Measurements from ENCODE around the gene CADPS.

The CADPS gene

DNA sequence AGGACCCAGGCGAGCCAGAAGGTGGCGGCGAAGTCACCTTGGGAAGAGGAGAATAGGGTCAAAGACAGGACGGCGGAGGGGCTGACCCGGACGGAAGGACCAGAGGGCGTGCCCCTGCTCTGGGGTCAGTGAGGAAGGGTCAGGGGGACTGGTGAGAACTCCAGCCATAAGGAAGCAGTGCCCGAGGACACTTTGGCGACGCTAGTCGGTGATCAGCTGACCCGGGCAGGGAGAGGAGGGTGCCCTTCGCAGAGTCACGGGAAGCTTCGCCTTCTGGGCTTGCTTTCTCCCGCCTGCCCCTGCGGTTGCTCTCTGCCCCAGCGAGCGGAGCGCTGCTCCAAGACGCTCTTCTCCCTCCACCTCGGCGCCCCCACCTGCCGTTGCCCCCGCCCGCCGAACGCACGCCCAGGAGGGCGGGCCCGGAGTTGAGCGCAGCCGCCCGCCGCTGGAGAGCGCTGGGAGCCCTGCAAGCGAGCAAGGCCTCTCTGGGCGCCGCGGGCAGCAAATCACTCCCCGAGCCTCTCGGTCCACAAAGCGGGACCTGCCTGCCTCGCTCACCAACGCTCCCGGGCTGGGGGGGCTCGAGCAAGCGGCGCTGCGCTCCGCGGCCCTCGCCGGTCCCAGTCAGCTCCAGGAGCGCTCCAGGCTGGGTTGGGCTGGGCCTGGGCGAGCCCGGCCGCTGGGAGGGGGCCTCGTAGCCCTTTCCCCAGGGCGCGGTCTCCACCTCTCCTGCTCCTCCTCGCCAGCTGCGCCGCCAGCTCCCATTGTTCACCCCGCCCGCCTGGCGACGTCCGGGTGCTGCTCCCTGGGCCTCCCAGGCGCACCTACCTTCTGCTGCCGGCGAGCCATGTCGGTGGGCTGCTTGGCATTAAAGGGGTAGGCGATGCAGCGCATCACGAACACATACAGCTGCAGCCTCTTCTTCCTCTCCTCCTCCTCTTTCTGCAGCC is 1.2 kb downstream of the CADPS start:
- DNase-seq = peak; percentile 46

- peak; percentile 7 for DNase-seq
These were observed 1.8 kb downstream of the CADPS start for GRCh38 chr3:62873451-62873760.

DNA sequence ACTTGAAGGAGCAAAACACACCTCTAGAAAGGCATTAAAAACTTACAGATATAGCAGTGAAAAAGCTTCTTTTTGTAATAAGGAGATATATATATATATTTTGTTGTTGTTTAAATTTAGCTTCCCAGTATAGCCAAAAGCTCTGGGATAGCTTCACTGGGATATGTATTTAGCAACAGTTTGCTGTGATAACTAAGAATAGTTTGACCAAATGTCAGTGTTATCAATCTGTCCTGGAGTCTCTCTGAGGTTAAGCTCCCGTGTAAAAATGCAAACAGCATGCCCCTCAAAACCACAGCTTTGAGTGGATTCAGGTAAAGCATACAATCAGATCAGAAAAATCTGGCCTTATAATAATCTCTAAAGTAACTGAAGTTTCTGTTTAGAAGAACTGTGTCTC is 2.9 kb downstream of the CADPS start:
- no peak for DNase-seq

DNA sequence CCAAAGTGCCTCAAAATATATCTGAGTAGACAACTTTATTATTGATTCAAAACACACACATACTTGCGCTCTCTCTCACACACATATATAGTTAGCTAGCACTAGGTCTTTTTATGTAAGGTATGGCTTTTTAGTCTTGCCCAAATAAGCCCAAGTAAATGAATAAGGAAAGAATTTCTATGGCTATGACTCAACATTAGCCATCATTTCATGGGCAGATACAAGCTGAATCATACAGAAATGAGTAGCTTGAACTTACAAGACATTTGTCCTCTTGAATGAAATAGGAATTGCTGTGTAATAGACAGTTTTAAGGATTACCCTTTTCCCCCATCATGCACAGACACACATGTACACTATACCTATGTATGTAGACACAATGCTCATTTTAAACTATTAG is 4.9 kb downstream of the CADPS start:
- peak; percentile 79 for DNase-seq

DNA sequence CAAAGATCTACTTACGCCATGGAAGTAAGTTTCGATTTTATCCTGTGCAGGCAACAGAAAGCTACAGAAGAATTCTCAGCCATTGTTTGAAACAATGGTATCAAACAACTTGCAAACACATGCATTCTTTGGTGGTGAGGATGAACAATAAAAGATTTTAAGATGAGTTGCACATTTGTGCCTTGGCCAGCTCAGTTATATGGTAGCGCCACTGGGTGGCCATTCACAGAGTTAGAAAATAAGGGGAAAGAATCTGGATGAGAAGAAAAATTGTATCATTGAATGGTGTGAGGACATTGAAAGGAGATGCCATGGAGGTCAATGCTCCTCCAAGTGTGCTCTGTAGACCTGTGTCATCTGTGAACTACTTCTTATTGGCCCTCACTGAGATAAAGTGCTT is 11.6 kb downstream of the CADPS start:
- no peak for DNase-seq

DNA sequence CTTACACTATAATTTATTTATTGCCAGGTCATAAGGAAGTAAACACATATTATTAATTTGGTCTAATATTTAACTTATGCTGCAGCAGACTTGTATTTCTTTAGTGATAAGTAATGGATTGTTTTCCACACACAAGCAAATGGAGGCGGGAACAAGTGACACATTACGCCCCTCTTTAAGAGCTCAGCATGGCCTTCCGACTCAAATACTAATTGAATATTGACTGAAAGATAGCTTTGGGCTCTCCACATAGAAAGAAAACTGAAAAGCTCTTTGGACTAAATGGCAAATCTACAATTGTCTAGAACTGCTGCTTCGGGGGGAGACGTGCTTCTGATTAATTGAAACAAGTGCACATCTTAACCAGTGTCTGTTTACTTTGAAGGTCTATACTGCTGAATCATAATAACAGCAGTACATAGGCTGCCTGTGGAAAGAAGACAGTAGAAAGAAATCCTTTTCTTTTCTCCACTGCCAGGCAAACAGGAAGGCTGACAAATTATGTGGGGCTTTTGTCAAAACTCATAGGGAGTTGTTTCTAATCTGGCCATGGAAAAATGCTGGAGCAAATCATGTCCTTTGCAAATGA is 15.9 kb downstream of the CADPS start:
- no peak for DNase-seq

GRCh38 chr3:62845996-62846395 is 29.2 kb downstream of the CADPS start:
- no peak for DNase-seq

GRCh38 chr3:62843508-62843907 is 31.7 kb downstream of the CADPS start:
- no peak for DNase-seq

DNA sequence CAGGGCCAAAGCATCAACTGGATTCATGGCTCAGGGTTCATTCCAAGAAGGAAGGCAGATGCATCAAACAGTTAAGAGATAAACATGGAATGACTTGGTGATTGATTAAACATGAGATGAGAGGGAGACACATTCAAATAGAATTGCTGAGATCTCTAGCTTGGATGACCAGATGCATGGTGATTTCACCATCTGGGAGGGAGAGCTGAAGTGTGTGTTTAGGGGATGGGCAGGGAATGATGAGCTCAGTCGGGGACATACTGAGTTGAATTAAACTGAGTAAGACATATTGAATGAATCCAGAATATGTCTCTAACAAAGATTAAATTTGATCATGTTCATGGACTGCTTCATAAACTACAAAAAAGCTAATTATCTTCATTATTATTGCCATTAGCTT is 35.5 kb downstream of the CADPS start:
- DNase-seq = no peak

DNA sequence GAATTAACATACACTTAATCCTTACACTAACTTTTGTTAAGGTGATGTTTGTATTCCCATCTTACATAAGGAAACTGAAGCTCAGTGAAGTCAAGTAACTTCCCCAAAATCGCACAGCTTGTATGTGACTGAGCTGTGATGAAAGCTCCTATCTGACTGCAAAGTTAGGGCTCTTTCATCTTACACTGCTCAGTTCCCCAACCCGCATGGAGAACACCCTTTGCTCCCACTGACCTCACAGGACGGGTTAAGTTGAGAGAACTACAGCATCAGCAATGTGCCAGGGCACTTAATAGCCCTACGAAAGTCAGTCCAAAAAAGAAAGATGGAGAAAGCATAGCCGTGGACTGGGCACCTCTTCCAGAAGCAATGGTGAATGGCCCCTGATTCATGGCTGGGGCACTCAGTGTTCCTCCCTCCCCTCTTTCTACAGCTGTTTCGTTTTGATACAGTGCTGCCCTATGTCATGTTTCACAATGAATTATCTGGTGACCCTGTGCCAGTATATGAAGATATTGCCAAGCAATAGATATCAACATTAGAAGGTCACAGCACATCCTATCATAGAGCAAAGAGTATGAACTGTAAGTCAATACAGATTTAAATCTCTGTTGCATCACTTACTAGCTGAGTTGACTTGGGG is 38.0 kb downstream of the CADPS start:
- DNase-seq = no peak

DNA sequence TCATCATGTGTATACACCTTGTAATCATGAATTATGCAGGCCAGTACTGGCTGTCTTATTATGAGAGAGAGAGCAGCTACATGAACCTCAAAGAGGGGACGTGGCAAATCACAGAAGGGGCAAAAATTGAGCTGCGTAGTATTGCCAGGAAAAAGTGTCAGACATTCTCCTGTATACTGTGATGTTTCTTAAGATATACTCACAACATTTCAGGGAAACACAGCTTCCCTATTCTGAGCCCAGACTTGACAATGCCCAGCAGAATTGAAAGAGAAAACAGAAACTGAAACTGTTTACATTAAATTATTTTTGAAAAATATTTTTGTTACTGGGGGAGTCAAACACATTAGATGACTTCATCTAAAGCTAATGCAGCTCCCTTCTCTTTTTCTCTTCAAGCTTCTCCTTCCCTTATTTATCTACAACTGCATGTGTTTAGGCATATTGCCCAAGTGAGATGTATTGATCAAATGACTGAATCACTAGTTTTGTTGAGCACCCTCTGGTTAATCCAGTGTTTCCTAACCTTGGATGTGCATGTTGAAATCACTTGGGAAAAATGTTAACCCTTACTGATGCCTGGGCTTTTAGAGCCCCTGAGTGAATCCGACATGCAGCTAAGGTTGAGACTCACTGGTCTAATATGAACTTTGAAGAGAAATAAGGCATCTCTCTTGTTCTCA is 39.5 kb downstream of the CADPS start:
- DNase-seq = no peak

GRCh38 chr3:62833538-62833937 is 41.7 kb downstream of the CADPS start:
- peak; percentile 19 for DNase-seq

DNA sequence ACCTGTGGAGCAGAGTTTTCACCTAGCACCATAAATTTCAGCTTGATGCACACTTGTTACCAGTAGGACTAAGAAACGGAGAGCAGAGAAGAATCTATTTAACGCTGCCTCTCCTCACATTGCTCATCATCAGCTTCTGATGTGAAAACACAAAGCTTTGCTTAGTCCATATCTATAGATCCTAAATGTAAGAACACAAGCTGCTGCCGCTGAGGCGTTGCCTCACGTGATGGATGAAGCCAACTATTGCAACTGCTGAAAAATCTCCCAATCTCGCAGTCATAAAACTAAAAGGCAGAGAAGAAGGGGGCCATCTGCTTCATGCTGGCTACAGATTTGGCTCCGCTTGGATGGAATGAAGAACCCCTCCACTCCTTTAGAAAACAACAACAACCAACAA is 42.7 kb downstream of the CADPS start:
- no peak for DNase-seq

- no peak for DNase-seq
These were observed 44.4 kb downstream of the CADPS start for GRCh38 chr3:62830727-62831322.

DNA sequence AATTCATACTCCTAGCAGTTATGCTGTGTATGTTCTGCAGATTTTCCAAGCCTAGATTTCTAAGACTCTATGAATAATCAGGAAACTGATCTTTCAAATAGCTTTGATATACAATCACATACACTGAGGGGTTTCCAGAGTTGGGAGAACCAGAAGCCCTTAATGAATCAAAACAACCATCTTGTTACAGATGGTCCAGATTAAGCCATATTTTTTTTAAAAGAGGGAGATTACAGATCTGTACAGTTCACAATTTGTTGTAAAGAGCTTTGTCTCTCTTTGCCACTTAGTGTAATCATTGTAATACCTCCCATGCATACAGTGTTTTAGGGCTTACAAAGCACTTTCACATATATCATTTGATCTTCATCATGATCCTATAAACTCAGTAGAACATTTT is 47.7 kb downstream of the CADPS start:
- DNase-seq = no peak

DNA sequence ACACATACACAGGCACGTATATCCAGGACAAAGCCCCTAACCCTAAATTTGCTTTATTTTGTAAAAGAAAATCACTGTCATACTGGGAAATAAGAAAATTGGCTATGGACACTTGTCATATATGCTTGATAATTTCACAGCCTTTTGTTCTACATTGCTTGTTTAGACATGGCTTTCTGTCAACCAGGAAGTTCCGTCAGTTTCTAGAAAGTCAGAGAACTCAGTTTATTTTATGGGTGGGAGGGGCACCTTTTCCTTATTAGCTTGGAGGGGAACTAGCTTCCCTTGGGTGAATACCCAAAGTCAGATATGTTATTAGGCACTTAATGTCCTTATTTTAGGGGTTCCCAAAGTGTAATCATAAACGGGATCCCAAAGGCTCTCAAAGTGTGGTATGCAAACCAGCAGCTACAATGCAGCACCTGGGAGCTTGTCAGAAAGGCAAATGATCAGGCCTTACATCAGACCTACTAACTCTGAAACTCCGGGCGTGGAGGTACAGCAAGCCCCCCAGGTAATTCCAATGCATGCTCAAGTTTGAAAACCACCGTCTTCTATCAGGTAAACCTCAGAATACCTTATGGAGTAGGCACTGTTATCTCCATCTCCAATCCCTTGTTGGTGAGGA is 50.1 kb downstream of the CADPS start:
- DNase-seq = no peak

DNA sequence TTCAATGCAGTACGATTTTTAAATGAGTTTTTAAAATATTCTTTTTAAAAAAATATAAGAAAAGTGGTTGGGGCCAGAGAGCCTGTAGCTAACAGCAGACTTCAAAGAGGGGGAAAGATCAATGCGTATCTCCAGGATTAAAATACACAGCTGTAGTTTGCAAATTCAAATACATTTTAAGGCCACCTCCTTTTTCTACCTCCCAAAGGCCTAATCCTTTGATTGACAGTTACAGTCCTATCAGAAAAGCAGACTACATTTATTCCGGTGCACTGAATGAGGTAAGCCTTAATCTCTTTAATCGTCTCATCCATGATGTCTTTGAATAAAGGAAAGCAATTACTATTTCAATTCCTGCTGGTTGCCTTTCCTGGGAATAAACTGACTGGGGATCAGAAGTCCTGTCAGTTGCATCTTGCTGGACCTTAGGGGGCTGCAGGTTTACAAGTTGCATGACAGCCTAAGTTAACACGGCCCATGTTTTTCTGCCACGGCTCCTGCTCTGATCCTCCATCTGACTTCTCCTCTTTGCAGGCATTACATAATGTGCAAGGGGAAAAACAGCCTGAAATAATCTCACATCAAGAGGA is 51.7 kb downstream of the CADPS start:
- DNase-seq = no peak

- DNase-seq = no peak
These were observed 52.3 kb downstream of the CADPS start for GRCh38 chr3:62822905-62823304.

- DNase-seq = no peak
These were observed 56.9 kb downstream of the CADPS start for GRCh38 chr3:62818347-62818746.

DNA sequence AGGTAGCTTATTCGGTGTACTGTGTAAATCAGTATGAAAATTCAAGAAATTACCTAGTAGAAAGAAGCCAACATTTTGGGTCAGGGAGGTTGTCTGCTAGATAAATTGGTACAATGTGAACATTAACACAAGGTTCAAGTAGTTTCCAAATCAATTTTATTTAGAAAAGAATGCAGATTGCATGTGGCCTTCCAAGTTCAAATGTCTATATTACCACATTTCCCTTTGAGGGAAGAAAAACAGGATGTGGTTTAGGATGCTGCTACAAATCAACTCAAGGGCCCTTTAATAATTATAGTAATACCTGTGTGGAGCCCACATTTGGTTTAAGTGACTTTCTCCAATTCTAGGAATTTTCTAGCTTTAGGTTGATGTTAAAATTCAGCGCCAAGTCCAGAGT is 57.5 kb downstream of the CADPS start:
- DNase-seq = no peak

GRCh38 chr3:62815981-62816380 is 59.2 kb downstream of the CADPS start:
- DNase-seq = peak; percentile 77

DNA sequence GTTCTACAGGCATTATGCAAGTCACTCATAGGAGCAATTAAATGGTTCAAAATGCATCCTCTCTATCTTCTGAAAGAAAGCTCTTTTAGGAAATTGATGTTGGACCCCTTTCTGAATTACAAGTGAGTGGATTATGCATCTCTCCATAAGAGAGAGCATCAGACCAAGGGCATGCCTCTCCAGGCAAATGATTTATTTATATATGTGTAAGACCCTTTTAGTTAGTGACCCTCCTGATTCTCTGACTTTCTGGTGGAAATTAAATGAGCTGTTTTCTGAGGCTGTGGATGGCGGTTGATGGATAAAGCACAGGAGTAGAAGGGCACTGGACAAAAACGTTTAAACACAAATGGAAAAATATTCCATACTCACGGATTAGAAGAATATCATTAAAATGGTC is 62.6 kb downstream of the CADPS start:
- DNase-seq = no peak
